ENCODE data around the gene SLC7A8. TPM values are rescaled to one million over a fixed set of nuclear protein-coding genes. Genes with fewer than 3 reads are reported as not detected.

The SLC7A8 gene
- total RNA-seq, 1 donor from 2014 or later: 2.3 TPM

GRCh38 chr14:23160924-23161522 lies 22.4 kb downstream of the SLC7A8 start:
- peak; percentile 49 for DNase-seq (ENCODE audit: low read depth)
- Histone ChIP-seq H3K36me3 (ENCODE audit: control insufficient read depth, insufficient read depth, low read length) (no peaks in the 10 kb centered on the region), H3K27me3 (ENCODE audit: control insufficient read depth, insufficient read depth, low read length) (no peaks in the 10 kb centered on the region), H3K4me3 (ENCODE audit: low read depth, low read length) (no peak overlapping the region)
- TF ChIP-seq, protein P1, sequence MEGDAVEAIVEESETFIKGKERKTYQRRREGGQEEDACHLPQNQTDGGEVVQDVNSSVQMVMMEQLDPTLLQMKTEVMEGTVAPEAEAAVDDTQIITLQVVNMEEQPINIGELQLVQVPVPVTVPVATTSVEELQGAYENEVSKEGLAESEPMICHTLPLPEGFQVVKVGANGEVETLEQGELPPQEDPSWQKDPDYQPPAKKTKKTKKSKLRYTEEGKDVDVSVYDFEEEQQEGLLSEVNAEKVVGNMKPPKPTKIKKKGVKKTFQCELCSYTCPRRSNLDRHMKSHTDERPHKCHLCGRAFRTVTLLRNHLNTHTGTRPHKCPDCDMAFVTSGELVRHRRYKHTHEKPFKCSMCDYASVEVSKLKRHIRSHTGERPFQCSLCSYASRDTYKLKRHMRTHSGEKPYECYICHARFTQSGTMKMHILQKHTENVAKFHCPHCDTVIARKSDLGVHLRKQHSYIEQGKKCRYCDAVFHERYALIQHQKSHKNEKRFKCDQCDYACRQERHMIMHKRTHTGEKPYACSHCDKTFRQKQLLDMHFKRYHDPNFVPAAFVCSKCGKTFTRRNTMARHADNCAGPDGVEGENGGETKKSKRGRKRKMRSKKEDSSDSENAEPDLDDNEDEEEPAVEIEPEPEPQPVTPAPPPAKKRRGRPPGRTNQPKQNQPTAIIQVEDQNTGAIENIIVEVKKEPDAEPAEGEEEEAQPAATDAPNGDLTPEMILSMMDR (IDR thresholded peaks at IDR 0.05; ENCODE audit: insufficient read depth, low read length, poor library complexity, severe bottlenecking): no peak

GRCh38 chr14:23159532-23159931 lies 23.9 kb downstream of the SLC7A8 start:
- no peak overlapping the region for H3K4me3 ChIP-seq (ENCODE audit: low read depth, low read length)
- no peak for DNase-seq (ENCODE audit: low read depth)
- TF ChIP-seq, protein P1 (IDR thresholded peaks at IDR 0.05; ENCODE audit: insufficient read depth, low read length, poor library complexity, severe bottlenecking): no peak
- H3K36me3 ChIP-seq (ENCODE audit: control insufficient read depth, insufficient read depth, low read length): no peaks in the 10 kb centered on the region
- no peaks in the 10 kb centered on the region for H3K27me3 ChIP-seq (ENCODE audit: control insufficient read depth, insufficient read depth, low read length)

DNA sequence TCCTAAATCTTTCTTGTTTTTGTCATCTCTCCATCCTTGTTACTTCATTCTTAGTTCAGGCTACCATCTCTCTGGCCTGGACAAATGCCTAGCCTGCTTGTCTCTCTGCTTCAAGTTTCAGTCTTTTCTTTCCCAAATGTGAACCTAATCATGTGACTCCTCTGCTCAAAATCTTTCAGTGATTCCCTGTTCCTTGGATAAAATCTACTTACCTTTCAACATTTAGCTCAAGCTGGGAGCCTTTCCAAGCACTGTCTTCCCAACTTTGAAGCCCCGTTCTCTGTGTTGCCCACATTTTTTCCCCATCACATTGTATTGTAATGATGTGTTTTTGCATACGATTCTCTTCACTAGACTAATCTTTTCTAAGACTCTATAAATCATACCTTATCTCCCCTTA lies 24.7 kb downstream of the SLC7A8 start:
- DNase-seq (ENCODE audit: low read depth): no peak
- TF ChIP-seq, protein P1 (IDR thresholded peaks at IDR 0.05; ENCODE audit: insufficient read depth, low read length, poor library complexity, severe bottlenecking): no peak
- H3K27me3 ChIP-seq (ENCODE audit: control insufficient read depth, insufficient read depth, low read length): no peaks in the 10 kb centered on the region
- no peak overlapping the region for H3K4me3 ChIP-seq (ENCODE audit: low read depth, low read length)
- H3K36me3 ChIP-seq (ENCODE audit: control insufficient read depth, insufficient read depth, low read length): no peaks in the 10 kb centered on the region

GRCh38 chr14:23154964-23155587 lies 28.4 kb downstream of the SLC7A8 start:
- TF ChIP-seq, protein P1 (IDR thresholded peaks at IDR 0.05; ENCODE audit: insufficient read depth, low read length, poor library complexity, severe bottlenecking): no peak
- Histone ChIP-seq H3K27me3 (ENCODE audit: control insufficient read depth, insufficient read depth, low read length) (no peaks in the 10 kb centered on the region), H3K36me3 (ENCODE audit: control insufficient read depth, insufficient read depth, low read length) (no peaks in the 10 kb centered on the region), H3K4me3 (ENCODE audit: low read depth, low read length) (no peak overlapping the region)
- no peak for DNase-seq (ENCODE audit: low read depth)

DNA sequence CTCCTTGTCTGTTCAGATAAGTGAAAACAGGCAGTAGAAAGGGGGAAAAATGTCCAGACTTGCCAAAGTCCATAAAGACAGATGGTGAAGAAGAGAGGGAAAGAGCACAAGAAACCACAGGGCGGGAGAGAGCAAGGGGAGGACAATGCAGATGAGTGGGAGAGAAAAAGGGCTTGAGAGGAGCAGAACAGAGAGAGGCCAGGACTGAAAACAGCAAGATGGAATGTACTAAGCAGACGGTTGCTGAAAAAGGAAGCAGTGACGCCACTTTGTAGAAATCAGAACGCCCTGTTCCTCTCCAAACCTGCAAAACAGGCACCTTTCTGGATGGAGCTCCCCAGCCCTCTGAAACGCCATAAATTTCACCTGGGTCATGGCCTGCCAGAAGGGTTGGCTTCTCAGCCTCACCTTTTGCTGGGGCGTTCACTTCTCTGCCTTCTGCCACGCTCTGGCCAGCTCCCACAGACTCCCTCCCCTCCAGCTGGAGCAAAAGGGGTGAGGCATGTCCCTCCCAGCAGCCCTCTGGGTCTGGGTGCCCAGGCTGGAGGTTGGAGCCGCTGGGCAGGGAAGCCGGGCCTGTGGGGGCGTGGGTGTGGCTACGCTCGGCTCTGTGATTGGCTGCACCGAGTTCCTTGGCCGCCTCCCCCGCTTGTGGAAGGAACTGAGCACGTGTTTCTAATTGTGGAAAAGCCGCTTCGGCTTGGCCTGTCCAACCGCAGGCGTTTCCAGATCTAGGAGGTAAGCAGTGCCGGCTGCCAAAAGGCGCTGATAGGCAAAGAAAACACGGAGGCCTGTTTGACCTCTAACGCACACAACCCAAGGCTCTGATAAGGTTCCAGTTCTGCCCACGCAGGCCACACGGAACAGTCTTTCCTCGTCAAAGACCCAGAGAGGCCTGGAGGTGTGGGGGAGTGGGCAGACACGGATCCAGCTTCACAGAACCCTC lies 29.3 kb downstream of the SLC7A8 start:
- TF ChIP-seq, protein P1 (IDR thresholded peaks at IDR 0.05; ENCODE audit: insufficient read depth, low read length, poor library complexity, severe bottlenecking): no peak
- Histone ChIP-seq H3K36me3 (ENCODE audit: control insufficient read depth, insufficient read depth, low read length) (no peaks in the 10 kb centered on the region), H3K4me3 (ENCODE audit: low read depth, low read length) (no peak overlapping the region), H3K27me3 (ENCODE audit: control insufficient read depth, insufficient read depth, low read length) (no peaks in the 10 kb centered on the region)
- DNase-seq (ENCODE audit: low read depth): no peak

Data from kidney epithelial cell (primary cell).